Activated T-helper 1 cell treated with anti-CD3 and anti-CD28 coated beads, Interleukin-12 subunit alpha, Interleukin-12 subunit beta, Interleukin-2, Interleukin-4 antibody, amounts not matched to agents 30 ng/mL and 10 ng/mL and 1 ng/mL, durations not matched to agents 14 hours and 24 hours and 36 hours (primary cell): ENCODE data around the gene C19orf67. TPM values are rescaled to one million over a fixed set of nuclear protein-coding genes. Genes with fewer than 3 reads are reported as not detected.

ENCODE experiments used
- DNase-seq: peaks from one replicate; pipeline ENCODE4 v3.0.0; 2021; ENCODE audit warnings: low spot score
- H3K27ac Mint-ChIP-seq: one replicate; pipeline ENCODE4 v1.8.0; 2021; ENCODE audit warnings: mild to moderate bottlenecking, mixed read lengths
- H3K27me3 Mint-ChIP-seq: one replicate; pipeline ENCODE4 v1.8.0; 2022; ENCODE audit warnings: mild to moderate bottlenecking, moderate library complexity, mixed read lengths; ENCODE audit not compliant: insufficient read depth
- H3K36me3 Mint-ChIP-seq: one replicate; pipeline ENCODE4 v1.8.0; 2021; ENCODE audit warnings: low read depth, mixed read lengths
- H3K4me1 Mint-ChIP-seq: one replicate; pipeline ENCODE4 v1.8.0; 2021; ENCODE audit warnings: low read depth, mixed read lengths
- H3K4me3 Mint-ChIP-seq: one replicate; pipeline ENCODE4 v1.8.0; 2021; ENCODE audit warnings: mild to moderate bottlenecking, moderate library complexity, mixed read lengths
- H3K9me3 Mint-ChIP-seq: one replicate; pipeline ENCODE4 v1.8.0; 2021; ENCODE audit warnings: mixed read lengths
- intact Hi-C: fragments of 100-400 bp; cut with micrococcal nuclease; formaldehyde crosslinking; loops from one replicate; pipeline ENCODE4 v1.15.1; 2024
- total RNA-seq: library from RNA; stranded (reverse); gene quantifications from 2 replicates; pipeline ENCODE4 v1.2.3, GENCODE V29; 2022

The C19orf67 gene
- total RNA-seq, 1 donor from 2014 or later = 0.67 TPM

- peaks cover 5% of the 10 kb centered on the region for H3K27me3 Mint-ChIP-seq
- DNase-seq = peak; percentile 33
- H3K27ac Mint-ChIP-seq = peak within 1 kb of the TSS; percentile 98
- H3K4me3 Mint-ChIP-seq = peak within 1 kb of the TSS; percentile 97
- H3K4me1 Mint-ChIP-seq = peaks cover 16% of the 10 kb centered on the region
- no peaks in the 10 kb centered on the region for H3K36me3 Mint-ChIP-seq
- intact Hi-C loops = loop anchor here (1.0 to 2.0 kb wide), 6 partner anchors 9 to 192 kb away; partner anchors contain the start of genes ASF1B and DCAF15
- H3K9me3 Mint-ChIP-seq = no peaks in the 10 kb centered on the region
These were observed 12.9 kb downstream of the C19orf67 start, which contains the start of gene MISP3 for GRCh38 chr19:14072535-14073260. MISP3 (plus strand) TSS chr19:14072786; CDS start chr19:14073310, 524 bp downstream.

- Mint-ChIP-seq H3K4me3 (peak overlapping the region; percentile 37), H3K27me3 (peaks cover 8% of the 10 kb centered on the region), H3K9me3 (no peaks in the 10 kb centered on the region), H3K4me1 (peaks cover 16% of the 10 kb centered on the region), H3K36me3 (no peaks in the 10 kb centered on the region), H3K27ac (no peak overlapping the region)
- no peak for DNase-seq
- intact Hi-C loops = no loop called here
These were observed 15.1 kb downstream of the C19orf67 start for GRCh38 chr19:14070268-14071050.

DNA sequence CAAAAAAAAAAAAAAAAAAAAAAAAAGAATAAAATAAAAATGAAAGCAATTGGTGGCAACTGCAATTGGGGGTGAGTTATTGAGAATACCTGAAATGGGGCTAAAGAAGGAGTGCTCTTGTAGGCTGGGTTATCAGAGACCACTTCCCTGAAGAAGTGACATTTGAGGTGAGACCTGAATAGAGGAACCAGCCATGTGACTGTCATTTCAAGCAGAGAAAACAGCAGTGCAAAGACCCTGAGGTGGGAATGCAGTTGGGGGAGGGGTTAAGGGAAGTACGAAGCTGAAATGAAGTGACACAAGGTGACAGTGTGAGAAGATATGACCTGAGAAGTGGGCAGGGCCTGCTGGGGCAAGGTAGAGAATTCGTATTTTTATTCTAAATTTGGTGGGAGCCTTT, 19.4 kb downstream of the C19orf67 start:
- Mint-ChIP-seq H3K27ac (no peak overlapping the region), H3K36me3 (no peaks in the 10 kb centered on the region), H3K27me3 (peaks cover 9% of the 10 kb centered on the region), H3K4me3 (no peak overlapping the region), H3K9me3 (no peaks in the 10 kb centered on the region), H3K4me1 (no peaks in the 10 kb centered on the region)
- intact Hi-C loops = no loop called here
- no peak for DNase-seq

- no peaks in the 10 kb centered on the region for H3K9me3 Mint-ChIP-seq
- H3K36me3 Mint-ChIP-seq = no peaks in the 10 kb centered on the region
- no peak overlapping the region for H3K27ac Mint-ChIP-seq
- no peak overlapping the region for H3K4me3 Mint-ChIP-seq
- no peak for DNase-seq
- H3K4me1 Mint-ChIP-seq = peaks cover 14% of the 10 kb centered on the region
- intact Hi-C loops = no loop called here
- H3K27me3 Mint-ChIP-seq = peaks cover 28% of the 10 kb centered on the region
These were observed 22.5 kb downstream of the C19orf67 start for GRCh38 chr19:14063105-14063504.

DNA sequence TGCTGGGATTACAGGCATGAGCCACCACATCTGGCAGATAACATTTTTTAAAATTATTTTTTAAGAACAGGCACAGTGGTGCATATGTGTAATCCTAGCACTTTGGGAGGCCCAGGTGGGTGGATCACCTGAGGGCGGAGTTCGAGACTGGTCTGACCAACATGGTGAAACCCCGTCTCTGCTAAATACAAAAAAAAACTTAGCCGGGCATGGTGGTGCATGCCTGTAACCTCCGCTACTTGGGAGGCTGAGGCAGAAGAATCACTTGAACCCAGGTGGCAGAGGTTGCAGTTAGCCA, 23.1 kb downstream of the C19orf67 start:
- Mint-ChIP-seq H3K27ac (no peak overlapping the region), H3K4me1 (peaks cover 19% of the 10 kb centered on the region), H3K27me3 (peaks cover 34% of the 10 kb centered on the region), H3K9me3 (no peaks in the 10 kb centered on the region), H3K36me3 (no peaks in the 10 kb centered on the region), H3K4me3 (no peak overlapping the region)
- intact Hi-C loops = no loop called here
- DNase-seq = no peak

DNA sequence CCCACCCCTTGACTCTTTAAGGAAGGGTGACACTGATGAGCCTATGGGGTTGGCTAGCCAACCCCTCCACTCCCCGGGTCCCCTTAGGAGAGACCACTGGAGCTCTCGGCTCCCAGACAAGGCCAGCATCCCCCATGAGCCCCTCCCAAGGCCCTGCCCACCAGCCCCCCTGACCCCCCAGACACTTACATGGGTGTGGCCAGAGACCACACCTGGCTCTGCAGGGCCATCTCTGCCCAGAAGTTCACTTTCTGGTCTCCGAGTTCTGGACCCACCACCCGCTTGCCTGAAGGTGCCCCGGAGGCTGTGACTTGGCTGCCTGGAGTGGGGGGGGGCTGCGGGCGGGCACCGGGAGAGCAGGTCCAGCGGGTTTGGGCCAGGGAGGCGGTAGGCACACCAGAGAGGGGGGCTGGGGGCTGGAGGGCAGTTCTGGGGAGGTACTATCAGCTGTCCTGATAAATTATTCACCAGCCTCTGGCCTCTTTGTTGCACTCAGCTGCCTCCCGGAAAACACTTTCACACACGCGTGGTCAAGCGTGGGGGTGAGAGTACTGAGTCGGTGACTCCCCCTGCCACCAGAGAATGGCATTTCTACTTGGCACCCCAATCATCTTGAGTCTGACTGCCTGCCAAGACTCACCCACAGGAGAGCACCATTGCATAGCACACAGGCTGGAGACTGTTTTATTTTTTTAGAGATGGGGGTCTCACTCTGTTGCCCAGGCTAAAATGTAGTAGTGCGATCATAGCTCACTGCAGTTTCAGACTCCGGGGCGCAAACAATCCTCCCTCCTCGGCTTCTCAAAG, 23.6 kb downstream of the C19orf67 start, which contains the start of gene PALM3:
TSS of gene PALM3 (minus strand) at position 326 of the 807 bp plus-strand sequence. CDS start at position 230, 96 bp downstream.
- Mint-ChIP-seq H3K36me3 (no peaks in the 10 kb centered on the region), H3K4me1 (peaks cover 19% of the 10 kb centered on the region), H3K9me3 (no peaks in the 10 kb centered on the region), H3K27me3 (peaks cover 34% of the 10 kb centered on the region), H3K4me3 (no peak within 1 kb of the TSS), H3K27ac (no peak within 1 kb of the TSS)
- DNase-seq = no peak
- intact Hi-C loops = no loop called here

GRCh38 chr19:14061081-14061749, 24.4 kb downstream of the C19orf67 start:
- peaks cover 33% of the 10 kb centered on the region for H3K27me3 Mint-ChIP-seq
- intact Hi-C loops = no loop called here
- DNase-seq = no peak
- H3K4me3 Mint-ChIP-seq = no peak overlapping the region
- H3K4me1 Mint-ChIP-seq = peaks cover 19% of the 10 kb centered on the region
- H3K36me3 Mint-ChIP-seq = no peaks in the 10 kb centered on the region
- no peaks in the 10 kb centered on the region for H3K9me3 Mint-ChIP-seq
- no peak overlapping the region for H3K27ac Mint-ChIP-seq

- Mint-ChIP-seq H3K4me1 (peaks cover 19% of the 10 kb centered on the region), H3K27ac (no peak overlapping the region), H3K36me3 (no peaks in the 10 kb centered on the region), H3K4me3 (no peak overlapping the region), H3K27me3 (peaks cover 37% of the 10 kb centered on the region), H3K9me3 (no peaks in the 10 kb centered on the region)
- intact Hi-C loops = loop anchor here (1.0 kb wide), 1 partner anchor 10 kb away; no protein-coding TSS in a partner anchor
- no peak for DNase-seq
These were observed 25.9 kb downstream of the C19orf67 start for GRCh38 chr19:14059652-14060155.

- H3K9me3 Mint-ChIP-seq = no peaks in the 10 kb centered on the region
- H3K27ac Mint-ChIP-seq = no peak overlapping the region
- peak overlapping the region; percentile 54 for H3K4me3 Mint-ChIP-seq
- peak; percentile 29 for DNase-seq
- H3K4me1 Mint-ChIP-seq = peaks cover 19% of the 10 kb centered on the region
- intact Hi-C loops = no loop called here
- H3K27me3 Mint-ChIP-seq = peaks cover 37% of the 10 kb centered on the region
- peaks cover 2% of the 10 kb centered on the region for H3K36me3 Mint-ChIP-seq
These were observed 26.5 kb downstream of the C19orf67 start for GRCh38 chr19:14059093-14059480.

GRCh38 chr19:14058182-14059092, 27.1 kb downstream of the C19orf67 start:
- Mint-ChIP-seq H3K36me3 (peaks cover 5% of the 10 kb centered on the region), H3K4me1 (peaks cover 19% of the 10 kb centered on the region), H3K9me3 (no peaks in the 10 kb centered on the region), H3K27me3 (peaks cover 40% of the 10 kb centered on the region), H3K4me3 (peak overlapping the region; percentile 54), H3K27ac (no peak overlapping the region)
- DNase-seq = no peak
- intact Hi-C loops = no loop called here

DNA sequence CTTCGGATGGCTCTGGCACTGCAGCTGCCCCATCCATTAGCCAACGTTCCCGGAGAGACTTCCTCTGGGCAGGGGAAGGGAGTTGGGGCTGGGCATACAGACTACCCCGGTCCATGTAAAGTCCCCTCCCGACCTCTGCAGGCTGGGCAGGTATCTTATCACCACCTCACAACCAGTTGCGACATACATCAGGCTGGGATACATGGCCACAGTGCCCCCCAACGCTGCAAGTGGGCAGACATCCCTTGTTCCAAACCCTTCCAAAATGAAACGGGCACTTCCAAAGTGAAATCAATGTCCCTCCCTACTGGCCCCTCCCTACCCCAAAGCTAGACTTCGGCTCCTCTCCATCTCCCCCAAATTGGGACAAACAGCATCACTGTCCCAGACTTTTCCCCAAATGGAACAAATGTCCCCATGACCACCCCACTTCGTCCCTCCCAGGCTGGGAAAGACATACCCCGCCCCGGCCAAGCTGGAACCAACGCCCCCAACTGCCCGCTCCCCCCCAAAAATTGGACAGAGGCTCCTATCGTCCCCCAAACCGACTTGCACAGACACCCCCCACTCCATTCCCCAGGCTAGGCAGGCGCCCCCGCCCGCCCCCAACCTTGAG, 28.7 kb downstream of the C19orf67 start:
- intact Hi-C loops = no loop called here
- peak overlapping the region; percentile 30 for H3K4me3 Mint-ChIP-seq

More for the DNA sequence above, 28.7 kb downstream of the C19orf67 start:
- H3K27me3 Mint-ChIP-seq = peaks cover 38% of the 10 kb centered on the region
- no peak overlapping the region for H3K27ac Mint-ChIP-seq
- peaks cover 17% of the 10 kb centered on the region for H3K36me3 Mint-ChIP-seq
- DNase-seq = no peak
- peaks cover 4% of the 10 kb centered on the region for H3K9me3 Mint-ChIP-seq
- H3K4me1 Mint-ChIP-seq = peaks cover 19% of the 10 kb centered on the region
